A549 treated with AZD9567 at 1 μM for 4 hours (cell line): ENCODE results near the gene NR0B1. TPM values are rescaled to one million over a fixed set of nuclear protein-coding genes. Genes with fewer than 3 reads are reported as not detected.

ENCODE experiments used
- total RNA-seq: library from RNA; stranded (reverse); fragments of 200-300 nt; extraction: Qiagen RNA extraction; gene quantifications from 5 replicates; pipeline ENCODE4 v1.2.3, GENCODE V29; 2022; ENCODE audit not compliant: insufficient read depth

The NR0B1 gene, protein sequence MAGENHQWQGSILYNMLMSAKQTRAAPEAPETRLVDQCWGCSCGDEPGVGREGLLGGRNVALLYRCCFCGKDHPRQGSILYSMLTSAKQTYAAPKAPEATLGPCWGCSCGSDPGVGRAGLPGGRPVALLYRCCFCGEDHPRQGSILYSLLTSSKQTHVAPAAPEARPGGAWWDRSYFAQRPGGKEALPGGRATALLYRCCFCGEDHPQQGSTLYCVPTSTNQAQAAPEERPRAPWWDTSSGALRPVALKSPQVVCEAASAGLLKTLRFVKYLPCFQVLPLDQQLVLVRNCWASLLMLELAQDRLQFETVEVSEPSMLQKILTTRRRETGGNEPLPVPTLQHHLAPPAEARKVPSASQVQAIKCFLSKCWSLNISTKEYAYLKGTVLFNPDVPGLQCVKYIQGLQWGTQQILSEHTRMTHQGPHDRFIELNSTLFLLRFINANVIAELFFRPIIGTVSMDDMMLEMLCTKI
- 16.3 to 29.6 TPM (median 19.6 TPM) in 5 replicates for total RNA-seq

GRCh38 chrX:30309139-30309571 is at the start of gene NR0B1:
TSS of gene NR0B1 (minus strand) at chrX:30309390. CDS start at chrX:30309363, 27 bp downstream.

Other genes with a start within 250 kb of the NR0B1 start
- gene MAGEB2, start 93.8 kb downstream of the NR0B1 start, total RNA-seq, result 1.3 TPM in 1 of 5 replicates, not detected in the others
- not detected in 5 replicates for gene MAGEB3, start 78.7 kb downstream of the NR0B1 start, total RNA-seq
- gene MAGEB4, start 67.4 kb downstream of the NR0B1 start, total RNA-seq, result not detected in 5 replicates
- not detected in 5 replicates for gene MAGEB1, start 62.2 kb downstream of the NR0B1 start, total RNA-seq